HL-60 (cell line): ENCODE results near the gene CDKN2B.

Experiments used
- POLR2AphosphoS5 ChIP-seq: IDR thresholded peaks from 2 replicates; pipeline ENCODE4 v1.6.1; 2012; ENCODE audit warnings: low read depth
- TF ChIP-seq, protein P1 (sequence below): IDR thresholded peaks from one replicate; pipeline ENCODE4 v1.5.1; 2011; ENCODE audit warnings: low read length, control low read depth, inconsistent platforms; ENCODE audit not compliant: insufficient read depth
- TF ChIP-seq, protein P2 (sequence below): IDR thresholded peaks from 2 replicates; pipeline ENCODE4 v1.6.1; 2012; ENCODE audit warnings: low read depth; ENCODE audit not compliant: insufficient replicate concordance

DNA sequence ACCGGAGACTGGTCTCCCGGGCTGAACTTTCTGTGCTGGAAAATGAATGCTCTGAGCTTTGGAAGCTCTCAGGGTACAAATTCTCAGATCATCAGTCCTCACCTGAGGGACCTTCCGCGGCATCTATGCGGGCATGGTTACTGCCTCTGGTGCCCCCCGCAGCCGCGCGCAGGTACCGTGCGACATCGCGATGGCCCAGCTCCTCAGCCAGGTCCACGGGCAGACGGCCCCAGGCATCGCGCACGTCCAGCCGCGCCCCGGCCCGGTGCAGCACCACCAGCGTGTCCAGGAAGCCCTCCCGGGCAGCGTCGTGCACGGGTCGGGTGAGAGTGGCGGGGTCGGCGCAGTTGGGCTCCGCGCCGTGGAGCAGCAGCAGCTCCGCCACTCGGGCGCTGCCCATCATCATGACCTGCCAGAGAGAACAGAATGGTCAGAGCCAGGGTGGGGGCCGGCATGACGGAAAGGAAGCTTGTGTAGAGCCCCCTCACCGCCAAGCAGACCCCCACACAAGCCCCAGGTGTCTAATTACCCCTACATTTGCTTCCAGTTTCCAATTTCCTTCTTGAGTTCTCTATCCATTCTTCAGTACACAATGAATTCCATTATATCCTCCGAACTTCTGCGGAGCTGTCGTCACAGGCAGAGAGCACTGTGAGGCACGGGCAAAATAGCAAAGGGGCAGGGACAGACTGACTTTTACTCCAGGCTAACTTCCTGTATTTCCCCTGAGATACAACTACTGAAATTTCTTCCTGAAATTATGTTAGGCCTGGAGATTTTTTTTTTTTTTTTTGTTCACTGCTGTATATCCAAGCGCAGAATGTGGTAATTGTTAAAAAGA is 38.1 kb downstream of the CDKN2B start:
- TF ChIP-seq, protein P1, sequence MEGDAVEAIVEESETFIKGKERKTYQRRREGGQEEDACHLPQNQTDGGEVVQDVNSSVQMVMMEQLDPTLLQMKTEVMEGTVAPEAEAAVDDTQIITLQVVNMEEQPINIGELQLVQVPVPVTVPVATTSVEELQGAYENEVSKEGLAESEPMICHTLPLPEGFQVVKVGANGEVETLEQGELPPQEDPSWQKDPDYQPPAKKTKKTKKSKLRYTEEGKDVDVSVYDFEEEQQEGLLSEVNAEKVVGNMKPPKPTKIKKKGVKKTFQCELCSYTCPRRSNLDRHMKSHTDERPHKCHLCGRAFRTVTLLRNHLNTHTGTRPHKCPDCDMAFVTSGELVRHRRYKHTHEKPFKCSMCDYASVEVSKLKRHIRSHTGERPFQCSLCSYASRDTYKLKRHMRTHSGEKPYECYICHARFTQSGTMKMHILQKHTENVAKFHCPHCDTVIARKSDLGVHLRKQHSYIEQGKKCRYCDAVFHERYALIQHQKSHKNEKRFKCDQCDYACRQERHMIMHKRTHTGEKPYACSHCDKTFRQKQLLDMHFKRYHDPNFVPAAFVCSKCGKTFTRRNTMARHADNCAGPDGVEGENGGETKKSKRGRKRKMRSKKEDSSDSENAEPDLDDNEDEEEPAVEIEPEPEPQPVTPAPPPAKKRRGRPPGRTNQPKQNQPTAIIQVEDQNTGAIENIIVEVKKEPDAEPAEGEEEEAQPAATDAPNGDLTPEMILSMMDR, result no peak
- no peak for TF ChIP-seq POLR2AphosphoS5
- TF ChIP-seq, protein P2, sequence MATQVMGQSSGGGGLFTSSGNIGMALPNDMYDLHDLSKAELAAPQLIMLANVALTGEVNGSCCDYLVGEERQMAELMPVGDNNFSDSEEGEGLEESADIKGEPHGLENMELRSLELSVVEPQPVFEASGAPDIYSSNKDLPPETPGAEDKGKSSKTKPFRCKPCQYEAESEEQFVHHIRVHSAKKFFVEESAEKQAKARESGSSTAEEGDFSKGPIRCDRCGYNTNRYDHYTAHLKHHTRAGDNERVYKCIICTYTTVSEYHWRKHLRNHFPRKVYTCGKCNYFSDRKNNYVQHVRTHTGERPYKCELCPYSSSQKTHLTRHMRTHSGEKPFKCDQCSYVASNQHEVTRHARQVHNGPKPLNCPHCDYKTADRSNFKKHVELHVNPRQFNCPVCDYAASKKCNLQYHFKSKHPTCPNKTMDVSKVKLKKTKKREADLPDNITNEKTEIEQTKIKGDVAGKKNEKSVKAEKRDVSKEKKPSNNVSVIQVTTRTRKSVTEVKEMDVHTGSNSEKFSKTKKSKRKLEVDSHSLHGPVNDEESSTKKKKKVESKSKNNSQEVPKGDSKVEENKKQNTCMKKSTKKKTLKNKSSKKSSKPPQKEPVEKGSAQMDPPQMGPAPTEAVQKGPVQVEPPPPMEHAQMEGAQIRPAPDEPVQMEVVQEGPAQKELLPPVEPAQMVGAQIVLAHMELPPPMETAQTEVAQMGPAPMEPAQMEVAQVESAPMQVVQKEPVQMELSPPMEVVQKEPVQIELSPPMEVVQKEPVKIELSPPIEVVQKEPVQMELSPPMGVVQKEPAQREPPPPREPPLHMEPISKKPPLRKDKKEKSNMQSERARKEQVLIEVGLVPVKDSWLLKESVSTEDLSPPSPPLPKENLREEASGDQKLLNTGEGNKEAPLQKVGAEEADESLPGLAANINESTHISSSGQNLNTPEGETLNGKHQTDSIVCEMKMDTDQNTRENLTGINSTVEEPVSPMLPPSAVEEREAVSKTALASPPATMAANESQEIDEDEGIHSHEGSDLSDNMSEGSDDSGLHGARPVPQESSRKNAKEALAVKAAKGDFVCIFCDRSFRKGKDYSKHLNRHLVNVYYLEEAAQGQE, result no peak
